SK-N-MC (cell line): ENCODE measurements around the gene BAG2.

ENCODE experiments used
- DNase-seq: peaks from one replicate; pipeline ENCODE4 v3.0.0-alpha.2; 2011; ENCODE audit warnings: low read depth, low spot score
- H3K27ac ChIP-seq: fragments of 200-600 bp; sonication (generic); 2 replicates; pipeline ENCODE4 v1.5.1; 2016; ENCODE audit warnings: mixed run types
- H3K36me3 ChIP-seq: fragments of 200-600 bp; sonication (generic); 2 replicates; pipeline ENCODE4 v1.6.1; 2017; ENCODE audit warnings: antibody characterized with exemption, low read length, mixed read lengths; ENCODE audit not compliant: insufficient read depth
- H3K4me3 ChIP-seq: fragments of 200-600 bp; sonication (generic); 2 replicates; pipeline ENCODE4 v1.5.1; 2016
- H3K9ac ChIP-seq: fragments of 200-600 bp; sonication (generic); 2 replicates; pipeline ENCODE4 v1.8.0; 2017; ENCODE audit warnings: mixed run types, mixed read lengths; ENCODE audit not compliant: insufficient read length
- H3K9me3 ChIP-seq: fragments of 200-600 bp; sonication (generic); 2 replicates; pipeline ENCODE4 v1.6.1; 2017; ENCODE audit warnings: low read depth, mild to moderate bottlenecking, antibody characterized with exemption, low read length, moderate library complexity, mixed read lengths
- EZH2 ChIP-seq: fragments of 200-600 bp; sonication (generic); IDR thresholded peaks from one replicate; pipeline ENCODE4 v1.6.1; 2017; ENCODE audit warnings: antibody characterized with exemption
- FOXP2 ChIP-seq: optimal IDR thresholded peaks from 2 replicates; pipeline ENCODE3; 2011; ENCODE audit warnings: mild to moderate bottlenecking, moderate library complexity; ENCODE audit not compliant: insufficient read depth; ENCODE audit errors: extremely low read length, control extremely low read depth
- POLR2AphosphoS5 ChIP-seq: IDR thresholded peaks from 2 replicates; pipeline ENCODE4 v1.6.1; 2012; ENCODE audit warnings: mild to moderate bottlenecking, low read depth, low read length, borderline replicate concordance

The BAG2 gene

DNA sequence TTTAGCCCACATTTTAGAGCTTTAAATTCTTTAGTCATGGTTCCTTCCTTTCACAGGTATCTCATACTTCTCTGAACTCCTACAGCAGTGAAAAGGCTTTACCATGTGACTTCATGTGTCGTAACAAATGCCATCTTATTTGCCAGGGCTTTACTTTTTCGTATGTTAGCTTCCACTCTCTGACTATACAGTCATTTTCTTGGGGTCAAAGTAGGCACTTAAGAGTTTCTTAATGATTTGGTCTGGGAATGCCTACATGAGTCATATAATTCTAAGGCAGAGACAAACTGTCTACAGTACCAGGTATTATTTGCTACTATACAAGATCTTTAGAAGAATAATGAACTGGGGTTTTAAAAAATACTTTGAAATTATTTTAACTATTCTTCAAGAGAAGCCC lies 35.0 kb downstream of the BAG2 start:
- Histone ChIP-seq H3K9me3 (no peaks in the 10 kb centered on the region), H3K27ac (no peak overlapping the region), H3K9ac (no peak overlapping the region), H3K4me3 (no peak overlapping the region), H3K36me3 (peaks cover 5% of the 10 kb centered on the region; the same call in 1 of the 2 replicates)
- no peak for DNase-seq
- TF ChIP-seq FOXP2: no peak
- no peak for TF ChIP-seq EZH2
- TF ChIP-seq POLR2AphosphoS5: no peak

GRCh38 chr6:57207872-57208271 lies 35.7 kb downstream of the BAG2 start:
- H3K36me3 ChIP-seq: peaks cover 5% of the 10 kb centered on the region; the same call in 1 of the 2 replicates
- no peaks in the 10 kb centered on the region for H3K9me3 ChIP-seq
- no peak overlapping the region for H3K4me3 ChIP-seq
- H3K27ac ChIP-seq: no peak overlapping the region
- DNase-seq: no peak
- H3K9ac ChIP-seq: no peak overlapping the region
- TF ChIP-seq EZH2: no peak
- no peak for TF ChIP-seq POLR2AphosphoS5
- TF ChIP-seq FOXP2: no peak

- Histone ChIP-seq H3K9me3 (no peaks in the 10 kb centered on the region), H3K9ac (no peak overlapping the region), H3K4me3 (no peak overlapping the region), H3K27ac (no peak overlapping the region), H3K36me3 (peaks cover 5% of the 10 kb centered on the region; the same call in 1 of the 2 replicates)
- TF ChIP-seq FOXP2 (no peak), EZH2 (no peak), POLR2AphosphoS5 (no peak)
- no peak for DNase-seq
These were observed 36.9 kb downstream of the BAG2 start for GRCh38 chr6:57209030-57209429.

DNA sequence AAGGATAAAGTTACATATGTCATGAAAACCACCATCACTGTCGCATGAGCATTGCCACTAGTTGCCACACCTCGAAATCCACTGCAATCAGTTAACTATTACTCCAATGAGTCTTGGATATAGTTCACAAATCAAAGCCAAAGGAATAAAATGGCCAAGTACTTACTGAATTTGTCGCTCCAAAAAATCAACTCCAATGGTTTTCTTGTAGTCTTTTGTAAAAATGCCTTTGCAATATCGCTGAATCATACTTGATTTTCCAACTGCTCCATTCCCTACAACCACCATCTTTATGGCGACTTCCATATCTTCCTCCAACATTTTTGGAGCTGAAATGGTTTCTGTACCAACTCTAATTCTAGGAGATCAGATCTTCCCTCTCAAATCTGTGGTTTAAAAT lies 37.9 kb downstream of the BAG2 start:
- DNase-seq: no peak
- Histone ChIP-seq H3K4me3 (no peak overlapping the region), H3K36me3 (peaks cover 5% of the 10 kb centered on the region), H3K9me3 (no peaks in the 10 kb centered on the region), H3K27ac (peak overlapping the region; percentile 68; the same call in 1 of the 2 replicates), H3K9ac (no peak overlapping the region)
- TF ChIP-seq POLR2AphosphoS5: no peak
- no peak for TF ChIP-seq FOXP2
- TF ChIP-seq EZH2: no peak

DNA sequence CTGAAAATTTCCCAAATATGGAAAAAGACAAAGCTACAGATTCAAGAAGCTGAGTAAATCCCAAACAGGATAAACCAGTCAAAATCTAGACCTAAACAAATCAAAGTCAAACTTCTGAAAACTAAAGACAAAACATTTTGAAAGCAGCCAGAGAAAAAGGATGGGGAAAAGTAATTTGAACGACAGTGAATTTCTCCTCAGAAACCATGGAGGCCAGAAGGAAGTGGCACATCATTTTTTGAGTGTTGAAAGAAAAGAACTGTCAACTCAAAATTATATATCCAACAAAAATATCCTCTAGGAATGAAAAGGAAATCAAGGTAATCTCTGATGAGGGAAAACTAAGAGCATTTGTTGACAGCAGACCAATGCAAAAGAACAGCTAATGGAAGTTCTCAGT lies 43.1 kb downstream of the BAG2 start:
- Histone ChIP-seq H3K9me3 (peaks cover 10% of the 10 kb centered on the region; the same call in 1 of the 2 replicates), H3K4me3 (no peak overlapping the region), H3K36me3 (peaks cover 24% of the 10 kb centered on the region), H3K9ac (no peak overlapping the region), H3K27ac (no peak overlapping the region)
- TF ChIP-seq EZH2 (no peak), FOXP2 (no peak), POLR2AphosphoS5 (no peak)
- no peak for DNase-seq

GRCh38 chr6:57216235-57217101 lies 44.3 kb downstream of the BAG2 start:
- H3K27ac ChIP-seq: no peak overlapping the region
- no peak overlapping the region for H3K9ac ChIP-seq
- peaks cover 10% of the 10 kb centered on the region; the same call in 1 of the 2 replicates for H3K9me3 ChIP-seq
- no peak overlapping the region for H3K4me3 ChIP-seq
- H3K36me3 ChIP-seq: peaks cover 26% of the 10 kb centered on the region
- TF ChIP-seq EZH2: no peak
- no peak for TF ChIP-seq FOXP2
- no peak for TF ChIP-seq POLR2AphosphoS5
- DNase-seq: no peak

- DNase-seq: no peak
- Histone ChIP-seq H3K36me3 (peaks cover 26% of the 10 kb centered on the region), H3K27ac (no peak overlapping the region), H3K9me3 (peaks cover 10% of the 10 kb centered on the region; the same call in 1 of the 2 replicates), H3K4me3 (no peak overlapping the region), H3K9ac (no peak overlapping the region)
- no peak for TF ChIP-seq FOXP2
- no peak for TF ChIP-seq POLR2AphosphoS5
- no peak for TF ChIP-seq EZH2
These were observed 45.1 kb downstream of the BAG2 start for GRCh38 chr6:57217270-57217669.

DNA sequence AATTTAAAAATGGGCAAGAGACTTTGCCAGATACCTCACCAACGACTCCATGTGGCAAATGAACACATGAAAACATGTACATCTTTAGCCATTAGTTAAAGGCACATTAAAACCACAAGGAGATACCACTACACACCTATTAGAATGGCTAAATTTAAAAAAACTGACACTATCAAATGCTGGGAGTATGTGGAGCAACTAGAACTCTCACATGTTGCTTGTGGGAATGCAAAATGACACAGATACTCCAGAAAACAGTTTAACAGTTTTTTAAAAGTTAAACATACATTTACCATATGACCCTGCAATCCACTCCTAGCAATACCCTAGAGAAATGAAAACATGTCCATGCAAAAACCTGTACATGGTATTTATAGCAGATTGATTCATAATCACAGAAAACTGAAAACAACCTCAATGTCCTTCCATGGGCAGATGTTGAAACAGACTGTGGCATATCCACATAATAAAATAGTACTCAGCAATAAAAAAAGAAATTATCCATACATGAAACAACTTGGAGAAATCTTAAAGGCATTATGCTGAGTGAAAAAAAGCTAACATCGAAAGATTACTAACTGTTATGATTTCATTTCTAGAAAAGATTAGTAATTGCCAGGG lies 48.1 kb downstream of the BAG2 start:
- Histone ChIP-seq H3K9me3 (peaks cover 10% of the 10 kb centered on the region; the same call in 1 of the 2 replicates), H3K9ac (no peak overlapping the region), H3K36me3 (peaks cover 26% of the 10 kb centered on the region), H3K27ac (no peak overlapping the region), H3K4me3 (0 out of 2 replicates have a peak overlapping the region, but pooled peaks have one; percentile 8)
- TF ChIP-seq EZH2 (no peak), POLR2AphosphoS5 (no peak), FOXP2 (no peak)
- DNase-seq: no peak
